D721Med (cell line): Measurements from ENCODE around the gene C17orf107.
A peak's percentile ranks its signal among the peaks of the same experiment; 100 is the strongest.

Source experiments
- DNase-seq: peaks from one replicate; pipeline ENCODE4 v3.0.0; 2011; ENCODE audit warnings: low spot score; ENCODE audit not compliant: insufficient read length
- FAIRE-seq: peaks from 2 replicates; lab custom pipeline; 2011; peaks lifted over from hg19 to GRCh38; lab: Jason Lieb, UNC
- TF ChIP-seq, protein P1 (sequence below): IDR thresholded peaks from 2 replicates; pipeline ENCODE4 v1.5.1; 2012; ENCODE audit warnings: mild to moderate bottlenecking, control low read depth; ENCODE audit not compliant: insufficient read depth; ENCODE audit errors: missing control alignments

Gene C17orf107

DNA sequence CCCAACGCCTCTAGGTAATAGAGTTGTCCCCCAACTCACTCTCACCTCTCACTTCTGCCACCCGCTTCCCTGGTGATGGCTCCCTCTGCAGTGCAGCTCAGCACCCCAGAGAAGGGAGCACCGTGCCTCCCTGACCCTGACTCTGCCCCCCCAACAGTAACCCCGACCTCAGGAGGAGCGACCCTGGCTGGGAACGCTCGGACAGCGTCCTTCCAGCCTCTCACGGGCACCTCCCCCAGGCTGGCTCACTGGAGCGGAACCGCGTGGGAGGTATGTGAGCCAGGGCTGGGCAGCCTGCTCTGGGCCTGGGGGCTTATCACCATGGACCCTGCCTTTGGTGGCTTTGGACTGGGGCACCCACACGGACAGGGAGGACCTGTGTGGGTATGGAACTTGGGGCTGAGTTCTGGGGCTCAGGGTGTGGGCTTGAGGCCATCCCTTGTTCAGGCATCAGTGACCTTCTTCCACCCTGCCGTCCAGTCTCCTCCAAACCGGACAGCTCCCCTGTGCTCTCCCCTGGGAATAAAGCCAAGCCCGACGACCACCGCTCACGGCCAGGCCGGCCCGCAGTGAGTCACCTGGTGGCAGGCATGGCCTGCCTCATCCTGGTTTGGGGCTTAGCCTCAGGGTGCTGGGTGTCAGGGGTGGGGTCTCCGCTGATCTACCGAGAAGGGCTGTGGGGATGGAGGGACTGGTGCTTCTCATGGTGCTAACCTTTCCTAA, 6.7 kb upstream of the C17orf107 start:
- FAIRE-seq (no peak), DNase-seq (peak; percentile 7)
- TF ChIP-seq, protein P1, sequence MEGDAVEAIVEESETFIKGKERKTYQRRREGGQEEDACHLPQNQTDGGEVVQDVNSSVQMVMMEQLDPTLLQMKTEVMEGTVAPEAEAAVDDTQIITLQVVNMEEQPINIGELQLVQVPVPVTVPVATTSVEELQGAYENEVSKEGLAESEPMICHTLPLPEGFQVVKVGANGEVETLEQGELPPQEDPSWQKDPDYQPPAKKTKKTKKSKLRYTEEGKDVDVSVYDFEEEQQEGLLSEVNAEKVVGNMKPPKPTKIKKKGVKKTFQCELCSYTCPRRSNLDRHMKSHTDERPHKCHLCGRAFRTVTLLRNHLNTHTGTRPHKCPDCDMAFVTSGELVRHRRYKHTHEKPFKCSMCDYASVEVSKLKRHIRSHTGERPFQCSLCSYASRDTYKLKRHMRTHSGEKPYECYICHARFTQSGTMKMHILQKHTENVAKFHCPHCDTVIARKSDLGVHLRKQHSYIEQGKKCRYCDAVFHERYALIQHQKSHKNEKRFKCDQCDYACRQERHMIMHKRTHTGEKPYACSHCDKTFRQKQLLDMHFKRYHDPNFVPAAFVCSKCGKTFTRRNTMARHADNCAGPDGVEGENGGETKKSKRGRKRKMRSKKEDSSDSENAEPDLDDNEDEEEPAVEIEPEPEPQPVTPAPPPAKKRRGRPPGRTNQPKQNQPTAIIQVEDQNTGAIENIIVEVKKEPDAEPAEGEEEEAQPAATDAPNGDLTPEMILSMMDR = no peak

DNA sequence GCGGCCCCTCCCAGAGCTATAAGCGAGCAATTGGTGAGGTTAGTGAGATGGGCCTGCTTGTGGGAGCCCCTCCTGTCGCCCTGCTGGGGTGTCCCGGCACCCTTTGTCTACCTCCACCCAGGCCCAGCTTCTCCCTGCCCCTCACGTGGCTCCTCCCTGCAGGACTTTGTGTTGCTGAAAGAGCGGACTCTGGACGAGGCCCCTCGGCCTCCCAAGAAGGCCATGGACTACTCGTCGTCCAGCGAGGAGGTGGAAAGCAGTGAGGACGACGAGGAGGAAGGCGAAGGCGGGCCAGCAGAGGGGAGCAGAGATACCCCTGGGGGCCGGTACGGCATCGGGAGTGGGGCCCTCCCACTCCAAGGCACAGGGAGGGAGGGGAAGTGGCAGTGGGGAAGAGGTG, 6.1 kb upstream of the C17orf107 start:
- DNase-seq = no peak
- TF ChIP-seq, protein P1 = no peak
- no peak for FAIRE-seq

DNA sequence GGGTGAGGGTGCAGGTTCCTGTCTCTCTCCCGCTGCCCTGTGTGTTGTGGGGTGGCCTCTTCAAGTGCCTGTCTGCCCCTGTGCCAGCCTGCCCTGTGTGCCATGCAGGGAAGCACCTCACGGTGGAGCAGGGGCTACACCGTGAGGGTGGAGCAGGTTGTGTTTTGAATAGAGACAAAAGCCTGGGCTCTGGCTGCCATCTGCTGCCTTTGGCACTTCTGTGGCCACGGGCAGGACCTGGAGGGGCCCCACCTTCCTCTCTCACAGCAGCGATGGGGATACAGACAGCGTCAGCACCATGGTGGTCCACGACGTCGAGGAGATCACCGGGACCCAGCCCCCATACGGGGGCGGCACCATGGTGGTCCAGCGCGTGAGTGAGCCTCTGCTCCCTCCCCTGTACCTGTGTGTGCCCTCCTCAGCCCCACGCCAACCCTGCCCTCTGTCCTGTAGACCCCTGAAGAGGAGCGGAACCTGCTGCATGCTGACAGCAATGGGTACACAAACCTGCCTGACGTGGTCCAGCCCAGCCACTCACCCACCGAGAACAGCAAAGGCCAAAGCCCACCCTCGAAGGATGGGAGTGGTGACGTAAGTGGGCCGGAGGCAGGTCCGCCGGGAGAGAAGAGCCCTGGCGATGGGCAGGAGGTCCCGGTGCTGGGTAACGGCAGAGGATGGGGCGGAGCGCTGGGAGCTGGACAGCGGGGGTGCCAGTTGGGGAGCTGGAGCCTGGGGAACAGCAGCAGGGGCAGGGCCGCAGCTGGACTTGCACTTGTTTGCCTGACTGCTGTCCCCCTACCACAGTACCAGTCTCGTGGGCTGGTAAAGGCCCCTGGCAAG, 5.4 kb upstream of the C17orf107 start:
- FAIRE-seq (no peak), DNase-seq (no peak)
- TF ChIP-seq, protein P1 = no peak

DNA sequence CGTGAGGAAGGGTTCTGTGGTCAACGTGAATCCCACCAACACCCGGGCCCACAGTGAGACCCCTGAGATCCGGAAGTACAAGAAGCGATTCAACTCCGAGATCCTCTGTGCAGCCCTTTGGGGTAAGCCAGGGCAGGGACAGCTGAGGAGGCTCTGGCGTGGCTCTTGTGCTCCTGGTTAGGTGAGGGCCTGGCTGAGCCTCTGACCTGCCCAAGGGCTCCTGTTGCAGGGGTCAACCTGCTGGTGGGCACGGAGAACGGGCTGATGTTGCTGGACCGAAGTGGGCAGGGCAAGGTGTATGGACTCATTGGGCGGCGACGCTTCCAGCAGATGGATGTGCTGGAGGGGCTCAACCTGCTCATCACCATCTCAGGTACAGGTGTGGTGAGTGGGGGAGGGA, 4.2 kb upstream of the C17orf107 start:
- FAIRE-seq (no peak), DNase-seq (no peak)
- TF ChIP-seq, protein P1 = no peak

DNA sequence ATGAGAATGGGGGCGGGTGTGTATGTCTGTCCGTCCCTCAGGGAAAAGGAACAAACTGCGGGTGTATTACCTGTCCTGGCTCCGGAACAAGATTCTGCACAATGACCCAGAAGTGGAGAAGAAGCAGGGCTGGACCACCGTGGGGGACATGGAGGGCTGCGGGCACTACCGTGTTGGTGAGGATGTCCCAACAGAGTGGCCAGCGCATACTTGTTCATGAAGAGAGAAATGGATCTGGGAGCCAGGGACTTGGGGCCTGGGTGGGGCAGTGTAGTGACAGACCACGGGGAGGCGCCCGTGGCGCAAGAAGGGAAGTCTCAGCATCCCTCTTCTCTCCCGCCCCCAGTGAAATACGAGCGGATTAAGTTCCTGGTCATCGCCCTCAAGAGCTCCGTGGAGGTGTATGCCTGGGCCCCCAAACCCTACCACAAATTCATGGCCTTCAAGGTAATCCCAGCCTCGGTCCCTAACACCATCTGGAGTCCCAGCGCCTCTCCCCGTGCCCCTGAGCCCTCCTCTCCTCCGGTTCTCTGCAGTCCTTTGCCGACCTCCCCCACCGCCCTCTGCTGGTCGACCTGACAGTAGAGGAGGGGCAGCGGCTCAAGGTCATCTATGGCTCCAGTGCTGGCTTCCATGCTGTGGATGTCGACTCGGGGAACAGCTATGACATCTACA, 3.5 kb upstream of the C17orf107 start:
- TF ChIP-seq, protein P1 = no peak
- no peak for FAIRE-seq
- peak; percentile 16 for DNase-seq

DNA sequence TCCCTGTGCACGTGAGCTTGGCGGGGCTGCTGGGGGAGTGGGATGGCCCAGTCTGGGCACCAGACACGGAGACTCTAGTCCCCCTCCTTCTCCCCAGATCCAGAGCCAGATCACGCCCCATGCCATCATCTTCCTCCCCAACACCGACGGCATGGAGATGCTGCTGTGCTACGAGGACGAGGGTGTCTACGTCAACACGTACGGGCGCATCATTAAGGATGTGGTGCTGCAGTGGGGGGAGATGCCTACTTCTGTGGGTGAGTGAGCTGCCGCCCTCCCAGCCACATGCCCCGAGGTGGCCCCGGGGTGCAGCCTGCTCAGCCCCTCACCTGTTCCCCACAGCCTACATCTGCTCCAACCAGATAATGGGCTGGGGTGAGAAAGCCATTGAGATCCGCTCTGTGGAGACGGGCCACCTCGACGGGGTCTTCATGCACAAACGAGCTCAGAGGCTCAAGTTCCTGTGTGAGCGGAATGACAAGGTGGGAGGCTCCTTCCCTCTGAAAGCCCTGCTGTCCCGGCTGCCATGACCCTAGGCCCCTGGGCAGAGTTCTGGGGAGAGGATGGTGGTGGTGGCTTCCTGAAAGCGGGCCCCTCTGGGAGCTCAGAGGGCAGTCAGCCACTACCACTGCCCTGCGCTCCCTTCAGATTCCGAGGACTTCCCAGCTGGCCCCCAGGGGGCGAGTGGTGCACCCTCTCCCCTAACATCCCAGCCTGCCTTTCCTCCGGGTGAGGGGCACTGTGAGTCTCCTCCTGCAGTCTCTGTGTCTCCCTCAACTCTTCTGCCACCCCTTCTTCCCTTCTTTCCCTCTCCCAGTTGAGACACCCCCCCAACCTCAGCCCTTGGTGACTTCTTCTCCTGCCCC, 2.8 kb upstream of the C17orf107 start:
- DNase-seq (peak; percentile 11), FAIRE-seq (no peak)
- TF ChIP-seq, protein P1 = no peak
